ENCODE results near the gene ZNF296.
"Not testable (repeated sequence)": the region's sequence is repeated elsewhere in the genome, so short reads cannot be mapped to it uniquely, and the experiment has no call there.

ZNF296 gene

DNA sequence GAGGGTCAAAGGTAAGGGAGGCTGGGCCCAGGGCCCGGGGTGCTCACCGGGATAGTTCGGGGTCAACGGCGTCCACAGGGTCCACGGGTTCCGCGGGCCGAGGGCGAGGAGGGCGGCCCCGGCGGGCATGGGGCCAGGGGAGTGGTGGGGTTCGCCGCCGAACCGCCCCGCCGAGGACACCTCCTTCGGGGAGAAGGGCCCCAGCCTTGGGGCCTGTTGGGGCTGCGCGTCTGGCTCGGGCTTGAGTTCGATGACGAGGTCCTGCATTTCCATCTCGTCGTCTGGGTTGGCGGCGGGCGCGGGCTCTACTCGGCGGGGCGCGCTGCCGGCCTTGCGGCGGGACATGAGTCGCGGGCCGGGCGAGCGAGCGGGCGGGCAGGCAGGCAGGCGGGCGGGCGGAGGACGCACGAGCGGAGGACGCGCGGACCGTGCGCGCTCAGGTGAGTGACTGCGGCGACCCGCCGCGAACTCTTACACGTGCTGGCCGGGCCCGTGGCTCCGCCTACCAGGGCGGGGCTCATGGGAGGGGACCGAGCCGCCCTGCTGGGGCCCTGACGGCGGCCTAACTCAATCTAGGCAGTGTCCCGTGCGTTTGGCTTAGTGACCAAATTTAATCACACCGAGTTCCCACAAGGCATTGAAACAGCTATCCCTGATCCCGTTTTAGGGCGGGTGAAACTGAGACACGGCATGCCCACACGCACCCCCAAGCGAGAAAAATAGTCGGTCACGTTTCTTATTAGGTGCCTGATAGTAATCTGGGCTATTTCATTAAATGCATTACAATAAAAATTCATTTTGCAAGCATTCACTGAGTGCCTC, at the start of gene ZNF296:
TSS of gene ZNF296 (minus strand) at position 450 of the 822 bp plus-strand sequence. CDS start at position 345, 105 bp downstream.
- DNase-seq (ENCODE audit: low read depth in 1 of 2, low spot score in 1 of 2), result peak; percentile 57 to 66

DNA sequence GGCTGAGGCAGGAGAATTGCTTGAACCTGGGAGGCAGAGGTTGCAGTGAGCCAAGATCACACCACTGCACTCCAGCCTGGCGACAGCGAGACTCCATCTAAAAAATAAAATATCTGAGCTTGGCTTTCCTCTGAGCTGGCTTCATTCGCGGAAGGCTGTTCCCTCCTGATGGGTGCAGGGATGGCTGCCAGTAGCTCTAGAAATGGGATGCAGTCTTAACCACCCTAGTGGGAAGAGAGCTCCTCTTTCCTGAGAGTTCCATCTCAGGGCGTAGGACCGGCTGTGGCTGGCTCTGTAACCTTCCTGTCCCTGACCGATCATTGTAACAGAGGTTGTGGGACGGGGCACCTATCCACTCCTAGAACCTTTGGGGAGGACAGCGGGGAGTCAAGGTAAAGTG, 49.1 kb upstream of the ZNF296 start:
- DNase-seq (ENCODE audit: low read depth in 1 of 2, low spot score in 1 of 2), result no peak

DNA sequence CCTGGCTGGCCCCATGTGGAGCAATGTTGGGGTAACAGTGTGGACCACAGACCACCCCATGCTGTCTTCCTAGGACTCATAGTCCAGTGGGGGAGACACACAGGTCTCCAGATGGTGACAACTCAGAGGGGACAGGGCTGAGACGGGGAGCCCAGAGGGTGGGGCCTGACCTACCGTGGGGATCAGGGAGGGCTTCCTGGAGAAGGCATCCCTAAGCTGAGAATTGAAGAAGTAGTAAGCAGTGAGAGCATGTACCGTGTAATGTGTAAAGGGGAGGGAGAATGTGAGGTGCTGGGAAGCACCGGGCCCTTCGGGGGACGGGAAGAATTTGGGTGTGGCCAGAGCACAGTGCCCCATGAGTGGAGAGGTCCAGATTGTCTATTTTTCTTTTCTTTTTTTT, 47.7 kb upstream of the ZNF296 start:
- DNase-seq (ENCODE audit: low read depth in 1 of 2, low spot score in 1 of 2), result no peak

DNA sequence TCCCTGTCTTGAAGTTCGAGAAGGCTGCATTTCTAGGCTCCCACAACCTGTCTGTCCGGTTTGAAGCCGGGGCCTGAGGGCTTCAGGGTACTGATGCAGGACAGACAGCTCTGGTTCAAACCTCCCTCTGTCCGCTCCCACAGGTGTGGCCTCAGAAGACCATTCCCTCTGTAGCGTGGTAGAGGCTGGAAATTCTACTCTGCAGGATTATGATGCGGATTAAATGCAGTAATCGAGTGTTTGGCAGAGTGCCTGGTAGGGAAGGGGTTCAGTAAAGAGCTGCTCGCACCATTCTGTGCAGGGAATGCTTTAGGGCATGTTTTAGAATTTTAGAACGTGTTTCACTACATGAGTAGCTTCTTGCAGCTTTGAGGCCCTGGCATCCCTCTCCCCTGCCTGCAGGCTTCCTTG, 47.2 kb upstream of the ZNF296 start:
- no peak for DNase-seq (ENCODE audit: low read depth in 1 of 2, low spot score in 1 of 2)

DNA sequence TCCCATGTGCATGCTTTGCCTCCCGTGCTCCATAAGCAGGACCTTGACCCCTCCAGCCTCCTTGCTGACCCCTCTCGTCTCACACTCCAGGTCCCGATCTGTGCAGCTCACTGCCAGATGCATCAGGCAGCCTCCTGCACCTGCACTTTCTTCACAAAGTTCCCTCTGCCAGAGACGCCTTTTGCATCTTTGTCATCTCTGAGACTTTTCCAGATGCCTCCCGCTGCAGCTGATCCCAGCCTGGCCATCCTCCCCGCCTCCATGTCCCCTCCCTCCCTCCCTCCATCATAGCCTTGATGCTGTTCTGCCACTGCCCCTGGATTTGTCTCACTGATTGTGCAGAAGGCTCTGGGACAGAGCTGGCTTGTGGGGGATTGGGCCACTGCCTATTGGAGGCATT, 46.6 kb upstream of the ZNF296 start:
- no peak for DNase-seq (ENCODE audit: low read depth in 1 of 2, low spot score in 1 of 2)

DNA sequence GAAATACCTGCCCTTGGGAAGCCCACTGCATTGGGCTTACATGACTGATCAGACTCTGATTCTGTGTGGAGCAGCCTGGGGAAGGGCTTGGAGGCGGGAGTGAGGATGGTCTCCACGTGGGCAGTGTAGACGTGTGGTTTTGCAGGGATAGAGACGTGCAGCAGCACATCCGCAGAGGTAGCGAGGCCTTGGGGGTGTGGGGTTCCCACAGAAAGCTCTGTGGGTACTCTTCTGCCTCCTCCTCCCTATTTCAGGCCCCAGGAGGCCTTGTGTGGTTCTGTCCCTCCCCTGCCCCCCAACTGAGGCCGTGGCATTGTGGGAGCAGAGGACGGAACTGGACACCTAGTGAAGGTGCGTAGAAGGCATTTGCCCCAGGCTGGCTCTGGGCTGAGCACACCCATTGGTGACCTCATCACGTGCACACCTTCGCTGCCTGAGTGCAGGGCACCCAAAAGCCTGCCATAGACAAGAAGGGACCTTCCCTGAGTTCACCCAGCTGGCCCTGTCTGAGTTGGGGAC, 45.6 kb upstream of the ZNF296 start:
- DNase-seq (ENCODE audit: low read depth in 1 of 2, low spot score in 1 of 2), result no peak

DNA sequence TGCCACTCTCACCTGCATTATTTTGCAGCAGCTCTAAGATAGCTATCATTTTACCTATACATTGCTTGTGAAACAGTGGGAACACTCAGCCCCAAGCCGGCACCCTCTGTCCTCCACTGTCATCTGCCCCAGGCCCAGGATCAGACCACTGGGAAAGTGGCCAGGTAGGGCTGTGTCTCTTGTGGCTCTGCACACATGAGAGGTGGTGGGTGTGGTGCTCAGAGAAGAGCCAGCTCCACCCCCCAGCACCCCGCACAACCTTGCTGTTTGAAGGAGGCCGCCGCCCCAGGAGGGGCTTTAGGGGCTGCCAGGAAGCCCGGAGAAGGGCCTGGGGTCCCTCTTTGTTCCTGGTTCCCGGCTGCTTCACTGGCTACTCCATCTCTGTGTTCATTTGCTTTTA, 43.3 kb upstream of the ZNF296 start:
- no peak for DNase-seq (ENCODE audit: low read depth in 1 of 2, low spot score in 1 of 2)

DNA sequence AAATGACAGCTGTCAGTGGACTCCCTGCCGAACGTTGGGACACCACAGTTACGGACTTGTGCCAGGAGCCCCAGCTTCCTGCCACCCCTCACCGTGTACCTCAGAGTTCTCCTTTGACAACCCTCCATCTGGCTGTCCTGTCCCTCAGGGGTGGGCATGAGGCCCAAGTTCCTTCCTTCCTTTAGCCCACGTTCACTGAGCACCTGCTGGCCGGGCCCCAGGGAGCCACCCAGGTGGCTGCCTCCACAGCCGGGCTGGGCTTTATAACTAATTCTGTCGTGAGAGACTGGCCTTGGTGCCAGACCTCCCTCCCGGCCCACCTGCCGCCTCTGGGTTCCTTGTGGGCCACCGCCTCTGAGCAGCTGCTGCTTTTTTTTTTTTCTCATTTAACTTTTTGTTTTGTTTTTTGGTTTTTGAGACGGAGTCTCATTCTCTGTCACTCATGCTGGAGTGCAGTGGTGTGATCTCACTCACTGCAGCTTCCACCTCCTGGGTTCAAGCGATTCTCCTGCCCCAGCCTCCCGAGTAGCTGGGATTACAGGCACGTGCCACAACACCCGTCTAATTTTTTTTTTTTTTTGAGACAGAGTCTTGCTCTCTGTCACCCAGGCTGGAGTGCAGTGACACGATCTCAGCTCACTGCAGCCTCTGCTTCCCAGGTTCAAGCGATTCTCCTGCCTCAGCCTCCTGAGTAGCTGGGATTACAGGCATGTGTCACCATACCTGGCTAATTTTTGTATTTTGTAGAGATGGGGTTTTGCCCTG, 42.5 kb upstream of the ZNF296 start:
- not testable (repeated sequence) for DNase-seq (ENCODE audit: low read depth in 1 of 2, low spot score in 1 of 2)

DNA sequence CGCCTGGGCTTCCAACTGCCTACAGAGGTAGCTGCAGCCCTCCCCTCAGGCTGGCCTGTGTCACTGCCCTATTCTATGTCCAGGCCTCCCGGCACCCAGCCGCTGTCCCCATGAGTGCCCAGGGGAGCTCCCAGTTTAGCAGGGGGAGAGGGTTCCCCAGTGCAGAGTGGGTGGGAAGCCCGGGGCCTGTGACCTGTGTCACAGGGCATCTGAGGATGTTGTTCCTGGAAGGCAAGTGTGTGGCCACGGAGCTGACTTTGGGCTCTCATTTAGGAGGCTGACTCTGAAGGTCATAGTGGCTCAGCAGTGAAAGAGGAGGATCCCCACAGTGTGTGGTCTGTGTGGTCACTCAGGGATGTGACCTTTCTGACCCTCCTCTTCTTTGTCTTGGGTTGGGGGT, 41.8 kb upstream of the ZNF296 start:
- no peak for DNase-seq (ENCODE audit: low read depth in 1 of 2, low spot score in 1 of 2)

DNA sequence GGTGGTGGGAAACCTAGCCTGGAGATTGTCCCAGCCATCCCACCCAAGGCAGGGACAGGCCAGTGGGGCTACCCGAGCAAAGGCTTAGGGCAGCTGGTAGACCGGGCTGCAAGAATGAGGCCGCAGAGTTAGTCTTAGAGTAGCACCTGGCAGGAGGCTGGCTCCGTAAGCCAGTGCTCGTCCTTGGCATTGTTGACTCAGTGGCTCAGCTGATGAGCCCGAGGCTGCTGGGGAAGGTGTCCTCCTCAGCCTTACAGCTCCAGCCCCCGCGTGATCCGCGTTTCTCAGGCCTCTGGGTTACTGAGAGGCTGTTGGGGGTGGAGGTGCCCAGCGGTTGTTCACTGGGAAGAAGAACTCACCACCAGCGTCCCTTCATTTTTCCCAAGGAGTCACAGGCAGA, 41.4 kb upstream of the ZNF296 start:
- DNase-seq (ENCODE audit: low read depth in 1 of 2, low spot score in 1 of 2), result no peak

DNA sequence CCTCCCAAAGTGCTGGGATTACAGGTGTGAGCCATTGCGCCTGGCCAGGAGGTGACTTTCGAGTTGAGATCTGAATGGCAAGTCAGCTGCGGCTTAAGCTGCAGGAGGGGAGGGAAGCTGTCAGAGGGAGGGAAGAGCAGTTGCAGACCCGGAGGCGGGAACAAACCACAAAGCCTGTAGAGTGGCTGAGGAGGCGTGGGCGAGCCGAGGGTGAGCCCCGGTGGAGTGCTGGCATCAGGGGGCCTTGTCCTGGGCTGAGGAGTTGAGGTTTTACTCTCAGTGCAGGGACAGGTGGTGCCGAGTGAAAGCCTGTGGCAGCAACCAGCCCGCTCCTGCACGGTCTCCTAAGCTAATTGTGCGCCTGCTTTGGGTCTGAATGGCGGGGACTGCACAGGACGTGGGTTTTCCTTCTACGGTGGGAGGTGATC, 40.9 kb upstream of the ZNF296 start:
- DNase-seq (ENCODE audit: low read depth in 1 of 2, low spot score in 1 of 2), result peak in 1 of 2 donors; percentile 18

DNA sequence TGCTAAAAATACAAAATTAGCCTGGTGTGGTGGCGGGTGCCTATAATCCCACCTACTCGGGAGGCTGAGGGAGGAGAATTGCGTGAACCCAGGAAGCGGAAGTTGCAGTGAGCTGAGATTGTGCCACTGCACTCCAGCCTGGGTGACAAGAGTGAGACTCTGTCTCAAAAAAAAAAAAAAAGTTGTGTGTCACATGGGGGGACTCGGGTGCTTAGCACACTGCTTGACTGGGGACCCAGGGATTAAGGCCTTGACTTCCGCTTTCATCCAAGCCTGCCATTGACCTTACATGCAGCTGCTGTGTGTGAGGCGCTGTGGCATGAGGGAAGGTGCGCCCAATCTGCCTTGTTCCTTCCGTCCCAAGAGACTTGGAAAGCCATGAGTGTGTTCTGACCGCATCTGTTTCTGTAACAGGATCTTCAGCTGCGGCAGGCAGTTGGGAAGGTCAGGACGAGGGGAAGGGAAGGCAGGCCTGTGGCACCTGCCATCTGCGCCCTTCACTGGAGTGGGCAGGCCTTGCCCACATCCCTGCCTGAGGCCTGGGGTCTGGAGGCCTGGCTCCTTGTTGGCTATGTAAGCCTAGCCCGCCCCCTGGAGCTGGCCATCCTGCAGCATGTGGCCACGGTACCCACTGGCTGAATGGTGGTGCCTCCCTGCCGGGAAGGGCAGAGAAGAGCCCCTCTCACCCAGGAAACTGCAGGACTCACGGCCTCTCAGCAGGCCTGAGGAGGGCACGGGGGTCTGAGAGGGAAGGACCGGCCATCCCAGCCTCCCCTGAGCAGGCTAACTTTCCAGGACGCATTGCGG, 39.7 kb upstream of the ZNF296 start:
- DNase-seq (ENCODE audit: low read depth in 1 of 2, low spot score in 1 of 2), result no peak

DNA sequence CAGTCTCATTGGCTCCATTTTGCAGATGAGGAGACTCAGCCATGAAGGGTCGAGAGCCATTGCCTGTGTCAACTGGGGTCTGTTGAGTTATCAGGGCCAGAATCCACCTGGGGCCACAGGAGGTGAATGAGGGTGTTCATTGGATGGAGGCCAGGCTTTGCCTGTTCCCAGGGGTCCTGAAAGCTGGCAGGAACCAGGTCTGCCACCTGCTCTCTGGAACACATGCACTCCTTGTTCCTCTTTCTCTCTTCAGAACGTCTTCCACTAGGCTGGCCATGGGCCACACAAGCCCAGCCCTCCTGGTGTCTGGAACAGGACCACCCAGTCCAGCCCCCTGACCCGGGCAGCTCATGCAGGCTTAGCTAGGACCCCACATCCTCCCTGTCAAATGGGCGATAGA, 37.8 kb upstream of the ZNF296 start:
- DNase-seq (ENCODE audit: low read depth in 1 of 2, low spot score in 1 of 2), result no peak

DNA sequence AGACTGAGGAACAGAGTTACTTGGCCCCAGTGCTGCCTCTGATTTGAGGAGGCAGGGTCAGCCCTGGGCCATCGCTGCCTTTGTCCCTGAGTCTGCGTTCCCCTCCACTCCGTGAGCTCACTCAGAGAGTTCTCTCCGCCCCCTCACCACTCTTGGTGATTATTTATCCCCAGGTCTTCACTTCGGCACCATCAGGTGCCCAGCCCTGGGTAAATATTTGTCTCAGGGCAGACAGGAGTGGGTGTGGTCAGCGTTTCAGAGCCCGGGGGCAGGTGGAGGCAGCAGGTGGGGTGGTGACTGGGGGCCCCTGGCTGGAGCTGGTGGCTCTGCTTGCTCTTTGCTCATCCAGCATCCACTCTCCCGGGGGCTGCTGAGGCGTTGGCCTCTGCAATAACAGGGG, 37.4 kb upstream of the ZNF296 start:
- DNase-seq (ENCODE audit: low read depth in 1 of 2, low spot score in 1 of 2), result no peak

DNA sequence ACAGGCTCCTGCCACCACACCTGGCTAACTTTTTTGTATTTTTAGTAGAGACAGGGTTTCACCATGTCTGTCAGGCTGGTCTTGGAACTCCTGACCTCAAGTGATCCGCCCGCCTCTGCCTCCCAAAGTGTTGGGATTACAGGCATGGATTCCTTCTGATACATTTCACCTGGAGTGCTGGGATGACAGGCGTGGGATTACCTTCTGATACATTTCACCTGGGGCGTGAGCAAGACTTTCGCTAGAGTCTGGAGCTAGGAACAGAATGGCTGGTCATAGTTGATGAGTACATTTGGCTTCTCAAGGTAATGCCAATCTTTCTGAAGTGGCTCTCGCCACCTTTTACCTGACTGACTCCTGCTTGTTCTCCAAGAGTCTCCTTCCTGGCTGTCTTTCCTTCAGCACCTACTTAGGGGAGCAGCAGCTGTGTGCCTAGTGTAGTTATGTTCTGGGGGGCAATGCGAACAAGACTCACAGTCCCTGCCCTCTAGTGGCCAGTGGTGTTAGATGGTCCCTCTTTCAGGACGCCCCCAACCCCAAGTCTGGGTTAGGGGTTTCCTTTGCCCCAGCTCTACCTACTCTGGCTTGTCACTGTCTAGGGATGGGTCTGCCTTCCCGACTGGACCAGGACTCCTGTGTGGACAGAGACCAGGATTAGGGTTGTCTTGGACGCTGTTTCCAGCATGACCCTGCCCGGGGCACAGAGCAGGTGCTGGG, 36.0 kb upstream of the ZNF296 start:
- no peak for DNase-seq (ENCODE audit: low read depth in 1 of 2, low spot score in 1 of 2)

DNA sequence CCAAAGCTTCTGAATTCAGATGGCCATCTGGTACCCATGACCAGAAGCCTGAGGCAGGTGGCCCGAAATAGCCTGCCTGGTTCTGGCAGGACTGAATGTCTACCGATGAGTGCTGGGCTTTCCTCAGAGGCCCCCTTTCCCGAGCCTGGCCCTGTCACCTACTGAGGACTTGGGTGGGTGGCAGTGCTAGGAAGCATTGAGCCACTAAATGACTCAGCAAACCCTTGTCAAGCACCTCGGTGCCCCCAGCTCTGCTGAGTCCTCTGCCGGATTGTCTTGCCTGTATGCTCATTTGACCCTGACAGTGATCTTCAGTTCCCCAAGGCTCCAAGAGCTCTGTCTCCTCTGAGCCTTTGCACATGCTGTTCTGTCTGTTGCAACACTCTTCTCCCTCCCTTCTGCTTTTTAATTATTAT, 34.6 kb upstream of the ZNF296 start:
- no peak for DNase-seq (ENCODE audit: low read depth in 1 of 2, low spot score in 1 of 2)

DNA sequence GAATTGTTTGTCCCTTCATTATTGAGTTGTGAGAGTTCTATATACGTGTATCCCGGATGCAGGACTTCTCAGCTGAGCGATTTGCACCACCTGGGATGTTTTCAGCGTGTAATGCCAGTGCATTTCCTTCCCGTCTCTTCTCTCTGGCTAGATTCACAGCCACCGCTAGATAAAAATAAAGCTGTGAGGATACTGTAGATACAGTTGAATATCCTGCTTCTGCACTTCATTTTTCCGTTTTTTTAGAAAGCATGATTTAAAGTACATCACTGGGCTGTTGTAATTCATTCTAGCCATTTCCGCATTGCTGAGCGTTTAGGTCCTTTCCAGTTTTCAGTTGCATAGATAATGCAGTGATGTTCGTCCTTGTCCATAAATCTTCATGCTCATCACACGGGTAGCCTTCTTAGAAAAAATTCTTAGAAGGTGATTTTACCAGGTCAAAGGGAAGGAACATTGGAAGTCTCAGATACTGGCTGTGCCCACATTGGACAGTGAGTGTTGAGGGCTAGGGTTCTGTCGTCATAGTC, 31.4 kb upstream of the ZNF296 start:
- DNase-seq (ENCODE audit: low read depth in 1 of 2, low spot score in 1 of 2), result no peak

DNA sequence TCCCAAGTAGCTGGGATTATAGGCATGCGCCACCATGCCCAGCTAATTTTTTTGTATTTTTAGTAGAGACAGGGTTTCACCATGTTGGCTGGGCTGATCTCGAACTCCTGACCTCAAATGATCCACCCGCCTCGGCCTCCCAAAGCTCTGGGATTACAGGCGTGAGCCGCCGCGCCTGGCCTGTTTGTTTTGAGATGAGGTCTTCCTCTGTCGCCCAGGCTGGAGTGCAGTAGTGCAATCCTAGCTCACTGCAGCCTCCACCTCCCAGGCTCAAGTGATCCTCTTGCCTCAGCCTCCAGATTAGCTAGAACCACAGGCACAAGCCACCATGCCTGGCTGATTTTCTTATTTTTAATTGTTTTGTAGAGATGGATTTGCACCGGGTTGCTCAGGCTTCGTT, 30.1 kb upstream of the ZNF296 start:
- DNase-seq (ENCODE audit: low read depth in 1 of 2, low spot score in 1 of 2), result not testable (repeated sequence)

DNA sequence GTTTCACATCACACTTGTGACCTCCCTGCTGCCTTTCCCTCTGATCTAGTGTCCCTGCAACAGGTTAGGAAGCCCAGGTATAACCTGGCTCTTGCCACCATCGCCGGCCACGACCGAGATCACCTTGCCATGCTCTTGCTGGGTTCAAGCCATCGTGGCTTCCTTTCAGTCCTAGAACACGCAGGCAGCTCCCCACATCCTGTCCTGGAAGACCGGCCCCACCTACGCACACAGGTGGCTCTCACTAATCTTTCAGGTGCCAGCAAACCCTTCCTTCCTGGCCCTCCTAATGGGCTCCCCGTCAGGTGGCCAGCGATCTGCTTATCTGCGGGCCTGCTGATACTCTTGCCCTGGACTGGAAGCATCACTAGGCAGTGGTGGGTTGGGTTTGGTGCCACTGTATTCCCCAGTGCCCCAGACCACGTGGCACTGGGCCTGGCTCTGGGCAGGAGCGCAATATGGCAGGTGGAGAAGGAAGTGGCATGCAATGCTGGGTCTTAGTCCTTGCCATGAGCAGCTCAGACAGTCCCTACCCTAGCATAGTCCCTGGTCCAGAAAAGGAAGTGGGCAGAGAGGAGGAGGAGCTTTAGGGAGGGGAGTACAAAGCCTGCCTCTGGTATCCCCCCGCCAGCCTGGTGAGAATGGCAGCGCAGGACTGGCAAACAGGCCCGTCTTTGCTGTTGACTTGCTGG, 28.5 kb upstream of the ZNF296 start:
- DNase-seq (ENCODE audit: low read depth in 1 of 2, low spot score in 1 of 2), result no peak

Data from activated T-helper 1 cell treated with anti-CD3 and anti-CD28 coated beads, Interleukin-2, amount 50 U/mL, for 16 hours (primary cell).